CD4-positive, CD25-positive, alpha-beta regulatory T cell (primary cell): ENCODE results near the gene TTC12. TPM values are rescaled to one million over a fixed set of nuclear protein-coding genes. Genes with fewer than 3 reads are reported as not detected.
A peak's percentile ranks its signal among the peaks of the same experiment; 100 is the strongest.
"Not testable (repeated sequence)": the region's sequence is repeated elsewhere in the genome, so short reads cannot be mapped to it uniquely, and the experiment has no call there.

ENCODE experiments used
- ATAC-seq, 2 donors: fragments of 150-1000 bp; cut with Tn5 transposase; one replicate each; pipeline ENCODE4 v1.10.0; 2021; ENCODE audit warnings: low read depth in 2 of 2, moderate number of reproducible peaks in 2 of 2, moderate library complexity in 1 of 2
- DNase-seq, 3 donors: peaks; one replicate each; pipeline versions ENCODE4 v3.0.0 to v3.0.0-alpha.2; 2012 to 2022; ENCODE audit warnings: mixed read lengths in 1 of 3
- H3K27ac ChIP-seq: one replicate; pipeline ENCODE4 v1.7.0; 2013; ENCODE audit warnings: mild to moderate bottlenecking, low read length; ENCODE audit not compliant: insufficient read depth, poor library complexity, severe bottlenecking
- H3K27me3 ChIP-seq: one replicate; pipeline ENCODE4 v1.7.0; 2013; ENCODE audit warnings: low read length; ENCODE audit not compliant: control insufficient read depth, insufficient read depth
- H3K36me3 ChIP-seq: one replicate; pipeline ENCODE4 v1.7.0; 2013; ENCODE audit warnings: mild to moderate bottlenecking, low read length, moderate library complexity; ENCODE audit not compliant: control insufficient read depth, insufficient read depth
- H3K4me1 ChIP-seq: 2 replicates; pipeline ENCODE4 v1.7.0; 2013; ENCODE audit warnings: mild to moderate bottlenecking, low read length; ENCODE audit not compliant: insufficient read depth, control insufficient read depth, poor library complexity, severe bottlenecking
- H3K4me3 ChIP-seq: one replicate; pipeline ENCODE4 v1.7.0; 2013; ENCODE audit warnings: low read depth, mild to moderate bottlenecking, low read length, moderate library complexity
- H3K9me3 ChIP-seq, 2 experiments: 1 replicate in 1 of 2; 2 replicates in 1 of 2; pipeline ENCODE4 v1.7.0; 2013; ENCODE audit warnings: low read length in 2 of 2, mild to moderate bottlenecking in 1 of 2, moderate library complexity in 1 of 2; ENCODE audit not compliant: control insufficient read depth in 2 of 2
- H3K27ac Mint-ChIP-seq, 3 donors: one replicate each; pipeline ENCODE4 v1.8.0; 2020 to 2022; ENCODE audit warnings: mild to moderate bottlenecking in 3 of 3, mixed read lengths in 3 of 3, moderate library complexity in 2 of 3
- H3K27me3 Mint-ChIP-seq: one replicate; pipeline ENCODE4 v1.8.0; 2022; ENCODE audit warnings: mild to moderate bottlenecking, mixed read lengths
- H3K36me3 Mint-ChIP-seq: one replicate; pipeline ENCODE4 v1.8.0; 2020; ENCODE audit warnings: mixed read lengths
- H3K4me1 Mint-ChIP-seq, 4 donors: one replicate each; pipeline ENCODE4 v1.8.0; 2020 to 2022; ENCODE audit warnings: mixed read lengths in 4 of 4, mild to moderate bottlenecking in 1 of 4
- H3K4me3 Mint-ChIP-seq, 4 donors: one replicate each; pipeline ENCODE4 v1.8.0; 2020 to 2022; ENCODE audit warnings: mild to moderate bottlenecking in 4 of 4, mixed read lengths in 4 of 4, moderate library complexity in 3 of 4
- H3K9me3 Mint-ChIP-seq, 7 donors: one replicate each; pipeline ENCODE4 v1.8.0; 2020 to 2022; ENCODE audit warnings: mixed read lengths in 7 of 7, mild to moderate bottlenecking in 3 of 7, moderate library complexity in 2 of 7
- polyA plus RNA-seq, 4 donors: library from polyadenylated mRNA; unstranded; fragments of 300-500 nt; fragmentation: Illumina TruSeq; gene quantifications; one replicate each; pipeline ENCODE4 v1.2.3, GENCODE V29; 2021
- total RNA-seq: library from RNA; stranded (reverse); gene quantifications from one replicate; pipeline ENCODE4 v1.2.3, GENCODE V29; 2022

TTC12 gene
- total and polyA plus RNA-seq, 5 donors from 2014 or later: 8.0 to 22.2 (median 10.6) TPM

GRCh38 chr11:113298496-113298895 is 15.9 kb upstream of the TTC12 start:
- not testable (repeated sequence) for DNase-seq, H3K4me3 ChIP-seq, H3K9me3 ChIP-seq, H3K4me1 Mint-ChIP-seq, H3K9me3 Mint-ChIP-seq, H3K36me3 ChIP-seq, H3K27ac Mint-ChIP-seq, H3K36me3 Mint-ChIP-seq, ATAC-seq, H3K27ac ChIP-seq, H3K4me1 ChIP-seq, H3K4me3 Mint-ChIP-seq, H3K27me3 ChIP-seq
- H3K27me3 Mint-ChIP-seq: peaks cover 48% of the 10 kb centered on the region

GRCh38 chr11:113304916-113305315 is 9.5 kb upstream of the TTC12 start:
- ATAC-seq (no peak), DNase-seq (no peak)
- no peak overlapping the region for H3K27ac Mint-ChIP-seq
- Histone ChIP-seq H3K9me3 (no peaks in the 10 kb centered on the region), H3K36me3 (no peaks in the 10 kb centered on the region), H3K4me3 (no peak overlapping the region), H3K27me3 (no peaks in the 10 kb centered on the region), H3K4me1 (no peaks in the 10 kb centered on the region), H3K27ac (no peak overlapping the region)
- H3K27me3 Mint-ChIP-seq: peaks cover 27% of the 10 kb centered on the region
- peaks cover 0 to 5% (median 3%) of the 10 kb centered on the region in 4 donors for H3K4me1 Mint-ChIP-seq
- no peaks in the 10 kb centered on the region for H3K9me3 Mint-ChIP-seq
- H3K4me3 Mint-ChIP-seq: no peak overlapping the region
- H3K36me3 Mint-ChIP-seq: no peaks in the 10 kb centered on the region

GRCh38 chr11:113305440-113306336 is 8.7 kb upstream of the TTC12 start:
- peaks cover 19% of the 10 kb centered on the region for H3K27me3 Mint-ChIP-seq
- peaks cover 0 to 5% (median 2%) of the 10 kb centered on the region in 4 donors for H3K4me1 Mint-ChIP-seq
- peaks cover 0 to 1% (median 0%) of the 10 kb centered on the region in 7 donors for H3K9me3 Mint-ChIP-seq
- H3K4me3 ChIP-seq: no peak overlapping the region
- no peak overlapping the region for H3K4me3 Mint-ChIP-seq
- H3K27me3 ChIP-seq: no peaks in the 10 kb centered on the region
- no peaks in the 10 kb centered on the region for H3K36me3 ChIP-seq
- H3K4me1 ChIP-seq: no peaks in the 10 kb centered on the region
- no peaks in the 10 kb centered on the region for H3K9me3 ChIP-seq
- H3K27ac Mint-ChIP-seq: no peak overlapping the region
- no peak overlapping the region for H3K27ac ChIP-seq
- ATAC-seq: peak; percentile 87 to 90
- DNase-seq: peak; percentile 53 to 70 (median 67)
- no peaks in the 10 kb centered on the region for H3K36me3 Mint-ChIP-seq

GRCh38 chr11:113308601-113309000 is 5.8 kb upstream of the TTC12 start:
- H3K27me3 ChIP-seq: no peaks in the 10 kb centered on the region
- no peaks in the 10 kb centered on the region for H3K27me3 Mint-ChIP-seq
- no peak overlapping the region for H3K27ac ChIP-seq
- peaks cover 0 to 12% (median 9%) of the 10 kb centered on the region in 4 donors for H3K4me1 Mint-ChIP-seq
- ATAC-seq (no peak), DNase-seq (no peak)
- H3K27ac Mint-ChIP-seq: peak overlapping the region in 1 of 3 donors; percentile 27
- H3K9me3 ChIP-seq: no peaks in the 10 kb centered on the region
- H3K36me3 Mint-ChIP-seq: no peaks in the 10 kb centered on the region
- H3K4me1 ChIP-seq: peaks cover 2% of the 10 kb centered on the region
- H3K4me3 Mint-ChIP-seq: no peak overlapping the region
- H3K4me3 ChIP-seq: no peak overlapping the region
- H3K36me3 ChIP-seq: no peaks in the 10 kb centered on the region
- peaks cover 0 to 1% (median 0%) of the 10 kb centered on the region in 7 donors for H3K9me3 Mint-ChIP-seq

GRCh38 chr11:113311536-113311935 is 2.8 kb upstream of the TTC12 start:
- H3K4me1 Mint-ChIP-seq: peaks cover 0 to 30% (median 24%) of the 10 kb centered on the region in 4 donors
- H3K36me3 Mint-ChIP-seq: no peaks in the 10 kb centered on the region
- no peak for ATAC-seq
- Histone ChIP-seq H3K9me3 (no peaks in the 10 kb centered on the region), H3K4me3 (no peak overlapping the region), H3K27ac (no peak overlapping the region), H3K4me1 (peaks cover 13% of the 10 kb centered on the region), H3K36me3 (peaks cover 2% of the 10 kb centered on the region), H3K27me3 (no peaks in the 10 kb centered on the region)
- DNase-seq: no peak
- H3K9me3 Mint-ChIP-seq: peaks cover 0 to 1% (median 0%) of the 10 kb centered on the region in 7 donors
- peak overlapping the region in 1 of 3 donors; percentile 13 for H3K27ac Mint-ChIP-seq
- H3K27me3 Mint-ChIP-seq: no peaks in the 10 kb centered on the region
- H3K4me3 Mint-ChIP-seq: peak overlapping the region in 1 of 4 donors; percentile 79

- Mint-ChIP-seq H3K4me3 (peak overlapping the region; percentile 82 to 96 (median 90)), H3K36me3 (peaks cover 14% of the 10 kb centered on the region), H3K4me1 (peaks cover 0 to 48% (median 32%) of the 10 kb centered on the region in 4 donors), H3K27me3 (no peaks in the 10 kb centered on the region), H3K9me3 (peaks cover 0 to 2% (median 0%) of the 10 kb centered on the region in 7 donors), H3K27ac (peak overlapping the region; percentile 89 to 96 (median 94))
- peaks cover 13% of the 10 kb centered on the region for H3K36me3 ChIP-seq
- ATAC-seq: no peak
- no peaks in the 10 kb centered on the region for H3K9me3 ChIP-seq
- peak overlapping the region; percentile 88 for H3K4me3 ChIP-seq
- H3K27me3 ChIP-seq: no peaks in the 10 kb centered on the region
- H3K27ac ChIP-seq: peak overlapping the region; percentile 90
- no peak for DNase-seq
- H3K4me1 ChIP-seq: peaks cover 13% of the 10 kb centered on the region
These were observed 782 bp upstream of the TTC12 start for GRCh38 chr11:113313601-113314000.

- no peaks in the 10 kb centered on the region for H3K9me3 ChIP-seq
- H3K4me3 ChIP-seq: peak overlapping the region; percentile 88
- H3K4me1 ChIP-seq: peaks cover 13% of the 10 kb centered on the region
- Mint-ChIP-seq H3K9me3 (peaks cover 0 to 2% (median 0%) of the 10 kb centered on the region in 7 donors), H3K4me3 (peak overlapping the region; percentile 82 to 96 (median 90)), H3K36me3 (peaks cover 18% of the 10 kb centered on the region), H3K4me1 (peaks cover 0 to 52% (median 32%) of the 10 kb centered on the region in 4 donors), H3K27ac (peak overlapping the region; percentile 89 to 96 (median 94)), H3K27me3 (no peaks in the 10 kb centered on the region)
- H3K27ac ChIP-seq: peak overlapping the region; percentile 90
- no peak for DNase-seq
- peaks cover 15% of the 10 kb centered on the region for H3K36me3 ChIP-seq
- H3K27me3 ChIP-seq: no peaks in the 10 kb centered on the region
- no peak for ATAC-seq
These were observed 356 bp upstream of the TTC12 start for GRCh38 chr11:113314065-113314388.
